Activated naive CD4-positive, alpha-beta T cell treated with anti-CD3 and anti-CD28 coated beads for 36 hours (primary cell): ENCODE data around the gene ZBED6. TPM values are rescaled to one million over a fixed set of nuclear protein-coding genes. Genes with fewer than 3 reads are reported as not detected.
"Not testable (repeated sequence)": the region's sequence is repeated elsewhere in the genome, so short reads cannot be mapped to it uniquely, and the experiment has no call there.

Experiments used
- CTCF ChIA-PET: fragments of 350-600 bp; sonication (Branson Sonifier 250); formaldehyde crosslinking; loops from one replicate; lab custom pipeline; 2021; ENCODE audit warnings: antibody characterized with exemption; lab: Charles Lee
- DNase-seq: peaks from one replicate; pipeline ENCODE4 v3.0.0-alpha.2; 2020
- H3K27ac Mint-ChIP-seq: one replicate; pipeline ENCODE4 v1.8.0; 2021; ENCODE audit warnings: mild to moderate bottlenecking, mixed read lengths
- H3K27me3 Mint-ChIP-seq: one replicate; pipeline ENCODE4 v1.8.0; 2021; ENCODE audit warnings: low read depth, mixed read lengths
- H3K36me3 Mint-ChIP-seq: one replicate; pipeline ENCODE4 v1.8.0; 2021; ENCODE audit warnings: low read depth, mixed read lengths
- H3K4me1 Mint-ChIP-seq: one replicate; pipeline ENCODE4 v1.8.0; 2021; ENCODE audit warnings: low read depth, mixed read lengths
- H3K4me3 Mint-ChIP-seq: one replicate; pipeline ENCODE4 v1.8.0; 2021; ENCODE audit warnings: mild to moderate bottlenecking, moderate library complexity, mixed read lengths
- H3K9me3 Mint-ChIP-seq: one replicate; pipeline ENCODE4 v1.8.0; 2021; ENCODE audit warnings: mixed read lengths
- intact Hi-C: fragments of 100-400 bp; cut with micrococcal nuclease; formaldehyde crosslinking; loops from one replicate; pipeline ENCODE4 v1.15.1; 2023
- total RNA-seq, 2 experiments: library from RNA; stranded (reverse); gene quantifications; one replicate each; pipeline ENCODE4 v1.2.3, GENCODE V29; 2021

ZBED6 gene, protein sequence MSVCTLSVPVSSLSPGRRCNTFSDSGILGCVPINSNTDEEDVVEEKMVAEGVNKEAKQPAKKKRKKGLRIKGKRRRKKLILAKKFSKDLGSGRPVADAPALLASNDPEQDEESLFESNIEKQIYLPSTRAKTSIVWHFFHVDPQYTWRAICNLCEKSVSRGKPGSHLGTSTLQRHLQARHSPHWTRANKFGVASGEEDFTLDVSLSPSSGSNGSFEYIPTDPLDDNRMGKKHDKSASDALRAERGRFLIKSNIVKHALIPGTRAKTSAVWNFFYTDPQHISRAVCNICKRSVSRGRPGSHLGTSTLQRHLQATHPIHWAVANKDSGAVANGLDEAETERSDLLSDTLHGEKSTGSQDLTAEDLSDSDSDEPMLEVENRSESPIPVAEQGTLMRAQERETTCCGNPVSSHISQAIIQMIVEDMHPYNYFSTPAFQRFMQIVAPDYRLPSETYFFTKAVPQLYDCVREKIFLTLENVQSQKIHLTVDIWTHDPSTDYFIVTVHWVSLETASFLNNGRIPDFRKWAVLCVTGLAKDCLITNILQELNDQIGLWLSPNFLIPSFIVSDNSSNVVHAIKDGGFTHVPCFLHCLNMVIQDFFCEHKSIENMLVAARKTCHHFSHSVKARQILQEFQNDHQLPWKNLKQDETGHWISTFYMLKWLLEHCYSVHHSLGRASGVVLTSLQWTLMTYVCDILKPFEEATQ (N-terminal part only)
- 10 to 100 TPM; 23.3 to 23.6 TPM for total RNA-seq

GRCh38 chr1:203795441-203796235, at the start of gene ZBED6, which contains the start of gene ZC3H11A:
Gene ZBED6, plus strand, starts transcription at chr1:203795623. Its CDS starts 1,900 bp downstream, at chr1:203797523.
Gene ZC3H11A, plus strand, starts transcription at chr1:203795623. Its CDS starts 21,448 bp downstream, at chr1:203817071.
- H3K4me3 Mint-ChIP-seq = peak within 1 kb of the TSS; percentile 96
- intact Hi-C loops = loop anchor here (1.0 to 5.0 kb wide), 5 partner anchors 29 to 488 kb away; partner anchors contain the start of genes BTG2, LAX1 and SNRPE
- H3K4me1 Mint-ChIP-seq = peaks cover 47% of the 10 kb centered on the region
- H3K27ac Mint-ChIP-seq = peak within 1 kb of the TSS; percentile 98
- H3K9me3 Mint-ChIP-seq = no peaks in the 10 kb centered on the region
- H3K36me3 Mint-ChIP-seq = peaks cover 37% of the 10 kb centered on the region
- DNase-seq = peak; percentile 100
- CTCF ChIA-PET = no interaction called here
- H3K27me3 Mint-ChIP-seq = no peaks in the 10 kb centered on the region

DNA sequence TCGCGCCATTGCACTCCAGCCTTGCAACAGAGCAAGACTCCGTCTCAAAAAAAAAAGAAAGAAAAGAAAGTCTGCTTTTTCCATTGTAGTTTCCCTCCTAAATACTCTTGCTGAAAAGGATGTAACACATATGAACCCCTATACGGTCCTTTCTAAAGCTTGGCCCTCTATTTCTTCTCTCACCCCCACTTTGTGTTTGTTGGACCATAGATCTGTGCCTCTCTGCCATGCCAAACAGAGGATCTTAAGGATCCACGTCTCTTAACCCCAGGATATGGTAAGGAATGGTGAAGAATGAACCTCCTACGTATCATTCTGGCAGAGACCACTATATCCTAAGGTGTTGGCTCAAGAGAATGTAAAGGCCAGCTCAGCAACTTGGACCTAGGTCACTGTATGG, 49.1 kb upstream of the ZBED6 start:
- H3K9me3 Mint-ChIP-seq = no peaks in the 10 kb centered on the region
- no peak overlapping the region for H3K27ac Mint-ChIP-seq
- no peak for DNase-seq
- no peaks in the 10 kb centered on the region for H3K36me3 Mint-ChIP-seq
- H3K27me3 Mint-ChIP-seq = no peaks in the 10 kb centered on the region
- no peak overlapping the region for H3K4me3 Mint-ChIP-seq
- H3K4me1 Mint-ChIP-seq = peaks cover 19% of the 10 kb centered on the region
- CTCF ChIA-PET = no interaction called here
- intact Hi-C loops = no loop called here

DNA sequence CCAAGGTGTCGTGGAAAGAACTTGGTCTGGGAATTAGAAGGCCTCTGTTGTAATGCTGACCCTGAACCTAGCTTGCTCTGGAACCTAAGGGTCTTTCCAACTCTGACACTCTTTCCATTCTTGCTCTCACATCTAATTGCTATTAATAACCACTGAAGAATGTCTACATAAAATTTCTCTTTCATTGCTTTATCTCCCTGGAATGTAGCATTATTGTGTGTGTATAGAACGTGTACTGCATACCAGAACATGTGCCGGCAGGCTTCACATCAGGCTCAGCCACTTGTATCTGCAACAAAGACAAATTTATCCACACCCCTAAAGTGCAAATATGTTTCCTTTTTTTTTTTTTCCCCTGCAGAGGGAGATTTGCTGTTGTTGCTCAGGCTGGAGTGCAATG, 44.4 kb upstream of the ZBED6 start:
- CTCF ChIA-PET = interaction anchor here (0.7 kb wide), 1 partner anchor 125 kb away, joined by 5 read pairs; the partner anchor contains the start of gene ATP2B4
- H3K27ac Mint-ChIP-seq = no peak overlapping the region
- intact Hi-C loops = no loop called here
- no peak overlapping the region for H3K4me3 Mint-ChIP-seq
- no peaks in the 10 kb centered on the region for H3K36me3 Mint-ChIP-seq
- no peaks in the 10 kb centered on the region for H3K27me3 Mint-ChIP-seq
- no peak for DNase-seq
- H3K4me1 Mint-ChIP-seq = peaks cover 22% of the 10 kb centered on the region
- H3K9me3 Mint-ChIP-seq = no peaks in the 10 kb centered on the region

GRCh38 chr1:203751618-203752361, 43.6 kb upstream of the ZBED6 start:
- H3K4me3 Mint-ChIP-seq, H3K9me3 Mint-ChIP-seq, H3K27ac Mint-ChIP-seq, H3K36me3 Mint-ChIP-seq, DNase-seq, H3K27me3 Mint-ChIP-seq, intact Hi-C loops: not testable (repeated sequence)
- CTCF ChIA-PET = interaction anchor here (0.7 kb wide), 1 partner anchor 125 kb away, joined by 5 read pairs; the partner anchor contains the start of gene ATP2B4
- H3K4me1 Mint-ChIP-seq = peaks cover 24% of the 10 kb centered on the region

- Mint-ChIP-seq H3K27ac (peak overlapping the region; percentile 88), H3K4me1 (peaks cover 24% of the 10 kb centered on the region), H3K4me3 (no peak overlapping the region), H3K27me3 (no peaks in the 10 kb centered on the region), H3K36me3 (no peaks in the 10 kb centered on the region), H3K9me3 (no peaks in the 10 kb centered on the region)
- intact Hi-C loops = loop anchor here (1.0 kb wide), 1 partner anchor 11 kb away; the partner anchor contains the start of gene LAX1
- CTCF ChIA-PET = no interaction called here
- peak; percentile 69 for DNase-seq
Measured at GRCh38 chr1:203754455-203754864, 41.0 kb upstream of the ZBED6 start.

DNA sequence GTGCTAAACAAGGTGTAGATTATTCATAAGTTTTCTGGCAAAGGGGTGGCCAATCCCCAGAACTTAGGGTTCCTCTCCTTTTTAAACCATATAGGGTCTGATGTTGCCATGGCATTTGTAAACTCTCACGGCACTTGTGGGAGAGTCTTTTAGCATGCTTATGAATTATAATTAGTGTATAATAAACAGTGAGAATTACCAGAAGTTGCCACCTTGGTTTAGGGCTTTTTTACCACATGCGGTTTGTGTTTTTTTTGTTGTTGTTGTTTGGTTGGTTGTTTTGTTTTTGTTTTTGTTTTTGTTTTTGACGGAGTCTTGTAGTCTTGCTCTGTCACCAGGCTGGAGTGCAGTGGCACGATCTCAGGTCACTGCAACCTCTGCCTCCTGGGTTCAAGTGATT, 39.4 kb upstream of the ZBED6 start:
- no peaks in the 10 kb centered on the region for H3K27me3 Mint-ChIP-seq
- no peak for DNase-seq
- intact Hi-C loops = no loop called here
- H3K9me3 Mint-ChIP-seq = no peaks in the 10 kb centered on the region
- no peak overlapping the region for H3K27ac Mint-ChIP-seq
- peaks cover 24% of the 10 kb centered on the region for H3K4me1 Mint-ChIP-seq
- CTCF ChIA-PET = no interaction called here
- H3K4me3 Mint-ChIP-seq = no peak overlapping the region
- H3K36me3 Mint-ChIP-seq = no peaks in the 10 kb centered on the region

GRCh38 chr1:203758749-203759148, 36.7 kb upstream of the ZBED6 start:
- intact Hi-C loops, H3K9me3 Mint-ChIP-seq, DNase-seq, H3K4me3 Mint-ChIP-seq, H3K36me3 Mint-ChIP-seq, H3K27ac Mint-ChIP-seq, H3K27me3 Mint-ChIP-seq: not testable (repeated sequence)
- CTCF ChIA-PET = interaction anchor here (0.6 kb wide), 1 partner anchor 272 kb away, joined by 3 read pairs; no protein-coding TSS in a partner anchor
- peaks cover 26% of the 10 kb centered on the region for H3K4me1 Mint-ChIP-seq

DNA sequence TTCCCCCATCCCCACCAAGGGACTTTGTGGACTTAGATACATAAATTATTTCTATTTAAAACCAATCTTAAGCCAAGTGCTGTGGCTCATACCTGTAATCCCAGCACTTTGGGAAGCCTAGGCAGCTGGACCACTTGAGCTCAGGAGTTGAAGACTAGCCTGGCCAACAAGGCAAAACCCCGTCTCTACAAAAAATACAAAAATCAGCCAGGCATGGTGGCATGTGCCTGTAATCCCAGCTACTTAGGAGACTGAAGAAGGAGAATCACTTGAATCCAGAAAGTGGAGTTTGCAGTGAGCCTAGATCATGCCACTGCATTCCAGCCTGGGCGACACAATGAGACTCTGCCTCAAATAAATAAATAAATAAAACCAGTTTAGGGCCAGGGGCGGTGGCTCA, 34.9 kb upstream of the ZBED6 start:
- Mint-ChIP-seq H3K27ac (no peak overlapping the region), H3K36me3 (no peaks in the 10 kb centered on the region), H3K27me3 (no peaks in the 10 kb centered on the region), H3K9me3 (no peaks in the 10 kb centered on the region), H3K4me3 (no peak overlapping the region), H3K4me1 (peaks cover 25% of the 10 kb centered on the region)
- intact Hi-C loops = loop anchor here (10.0 kb wide), 1 partner anchor 476 kb away; no protein-coding TSS in a partner anchor
- no peak for DNase-seq
- CTCF ChIA-PET = no interaction called here

- Mint-ChIP-seq H3K4me1 (peaks cover 29% of the 10 kb centered on the region), H3K27ac (peak overlapping the region; percentile 46)
- CTCF ChIA-PET, H3K36me3 Mint-ChIP-seq, H3K4me3 Mint-ChIP-seq, H3K27me3 Mint-ChIP-seq, H3K9me3 Mint-ChIP-seq, DNase-seq: not testable (repeated sequence)
- intact Hi-C loops = loop anchor here (10.0 kb wide), 1 partner anchor 477 kb away; no protein-coding TSS in a partner anchor
Measured at GRCh38 chr1:203761958-203762357, 33.5 kb upstream of the ZBED6 start.

GRCh38 chr1:203763505-203763904, 31.9 kb upstream of the ZBED6 start:
- Mint-ChIP-seq H3K27ac (peak overlapping the region; percentile 99), H3K27me3 (no peaks in the 10 kb centered on the region), H3K4me1 (peaks cover 34% of the 10 kb centered on the region), H3K9me3 (no peaks in the 10 kb centered on the region), H3K4me3 (no peak overlapping the region), H3K36me3 (peaks cover 5% of the 10 kb centered on the region)
- no peak for DNase-seq
- intact Hi-C loops = loop anchor here (10.0 kb wide), 1 partner anchor 479 kb away; no protein-coding TSS in a partner anchor
- CTCF ChIA-PET = interaction anchor here (0.6 kb wide), 2 partner anchors 28 to 55 kb away, joined by 3 to 4 read pairs; no protein-coding TSS in a partner anchor
